H1 (cell line): Measurements from ENCODE around the gene MAP3K13. TPM values are rescaled to one million over a fixed set of nuclear protein-coding genes. Genes with fewer than 3 reads are reported as not detected.

ENCODE experiments used
- CTCF ChIA-PET: fragments of 300-600 bp; sonication (Branson Sonifier 250); formaldehyde crosslinking; loops from one replicate; lab custom pipeline; 2021; ENCODE audit not compliant: partially characterized antibody; lab: Charles Lee
- POLR2A ChIA-PET: fragments of 300-600 bp; sonication (Branson Sonifier 250); formaldehyde crosslinking; loops from one replicate; lab custom pipeline; 2021; ENCODE audit warnings: inconsistent platforms; ENCODE audit not compliant: partially characterized antibody; lab: Charles Lee
- DNase-seq, 2 experiments: peaks; one replicate each; pipeline versions ENCODE4 v3.0.0 to v3.0.0-alpha.2; 2010 to 2022; ENCODE audit warnings: low spot score in 2 of 2, low read depth in 1 of 2, mixed read lengths in 1 of 2
- FAIRE-seq: peaks from 2 replicates; lab custom pipeline; 2011; peaks lifted over from hg19 to GRCh38; lab: Jason Lieb, UNC
- H2AFZ ChIP-seq: 2 replicates; pipeline ENCODE4 v1.8.1; 2012; ENCODE audit warnings: low read length, inconsistent platforms
- H2AK5ac ChIP-seq: 2 replicates; pipeline ENCODE4 v1.6.1; 2013; ENCODE audit warnings: low read depth, low read length
- H2BK120ac ChIP-seq: replicated peaks from 2 replicates; pipeline ENCODE3; 2013; ENCODE audit warnings: low read depth, low read length, inconsistent platforms
- H2BK12ac ChIP-seq: 2 replicates; pipeline ENCODE4 v1.6.1; 2013; ENCODE audit warnings: low read depth, low read length
- H2BK15ac ChIP-seq: 2 replicates; pipeline ENCODE4 v1.6.1; 2013; ENCODE audit warnings: low read length
- H2BK20ac ChIP-seq: 2 replicates; pipeline ENCODE4 v1.6.1; 2013; ENCODE audit warnings: low read length
- H2BK5ac ChIP-seq: 2 replicates; pipeline ENCODE4 v1.6.1; 2013; ENCODE audit warnings: low read depth, low read length
- H3K14ac ChIP-seq: 2 replicates; pipeline ENCODE4 v1.6.1; 2013; ENCODE audit warnings: inconsistent platforms; ENCODE audit not compliant: insufficient read length
- H3K18ac ChIP-seq: 2 replicates; pipeline ENCODE4 v1.6.1; 2013; ENCODE audit warnings: low read length; ENCODE audit errors: extremely low read depth
- H3K23ac ChIP-seq: 2 replicates; pipeline ENCODE4 v1.6.1; 2013; ENCODE audit warnings: inconsistent platforms; ENCODE audit not compliant: insufficient read length
- H3K23me2 ChIP-seq: 2 replicates; pipeline ENCODE4 v1.6.1; 2013; ENCODE audit warnings: low read depth, low read length
- H3K27ac ChIP-seq: 2 replicates; pipeline ENCODE4 v1.6.1; 2011; ENCODE audit warnings: low read depth, low read length, inconsistent platforms
- H3K27me3 ChIP-seq, 4 experiments: replicated peaks in 1 of 4; 1 replicate in 1 of 4; 2 replicates in 3 of 4; pipeline versions ENCODE4 v1.6.1 to v1.8.1; 2011 to 2013; ENCODE audit warnings: low read length in 3 of 4, mild to moderate bottlenecking in 3 of 4, inconsistent platforms in 2 of 4, mixed read lengths in 2 of 4, moderate library complexity in 1 of 4; ENCODE audit not compliant: control insufficient read depth in 3 of 4, insufficient read depth in 3 of 4; ENCODE audit errors: extremely low read depth in 1 of 4
- H3K36me3 ChIP-seq, 4 experiments: 2 replicates each; pipeline versions ENCODE4 v1.6.1 to v1.8.1; 2011 to 2013; ENCODE audit warnings: mild to moderate bottlenecking in 4 of 4, low read length in 3 of 4, moderate library complexity in 2 of 4, control low read depth in 1 of 4, inconsistent platforms in 1 of 4; ENCODE audit not compliant: insufficient read depth in 4 of 4, control insufficient read depth in 2 of 4
- H3K4ac ChIP-seq: replicated peaks from 2 replicates; pipeline ENCODE3; 2013; ENCODE audit warnings: low read length, low read depth, mixed read lengths, inconsistent platforms; ENCODE audit not compliant: insufficient read length
- H3K4me1 ChIP-seq, 4 experiments: replicated peaks in 1 of 4; 1 replicate in 1 of 4; 2 replicates in 3 of 4; pipeline versions ENCODE4 v1.6.1 to v1.8.1; 2011 to 2013; ENCODE audit warnings: low read length in 3 of 4, inconsistent platforms in 2 of 4, mixed read lengths in 1 of 4; ENCODE audit not compliant: insufficient read depth in 4 of 4, control insufficient read depth in 3 of 4
- H3K4me2 ChIP-seq, 2 experiments: 2 replicates each; pipeline versions ENCODE4 v1.6.1 to v1.8.1; 2011 to 2013; ENCODE audit warnings: low read depth in 2 of 2, low read length in 2 of 2, control low read depth in 1 of 2, inconsistent platforms in 1 of 2, mild to moderate bottlenecking in 1 of 2; ENCODE audit not compliant: insufficient read depth in 1 of 2
- H3K4me3 ChIP-seq, 4 experiments: fragments of 200-600, 300-600 bp in 1 of 4; sonication (generic), shearing (Covaris generic), sonication (Bioruptor Twin) in 1 of 4; 2 replicates each; pipeline versions ENCODE4 v1.5.1 to v1.8.1; 2011 to 2016; ENCODE audit warnings: low read length in 4 of 4, low read depth in 3 of 4, control low read depth in 2 of 4, inconsistent platforms in 2 of 4, mild to moderate bottlenecking in 2 of 4, mixed read lengths in 1 of 4, moderate library complexity in 1 of 4; ENCODE audit not compliant: insufficient read depth in 2 of 4; ENCODE audit errors: extremely low read depth in 1 of 4
- H3K56ac ChIP-seq: replicated peaks from 2 replicates; pipeline ENCODE3; 2013; ENCODE audit warnings: low read depth, mild to moderate bottlenecking, mixed read lengths, low read length, inconsistent platforms; ENCODE audit not compliant: insufficient read length
- H3K79me1 ChIP-seq: 2 replicates; pipeline ENCODE4 v1.6.1; 2013; ENCODE audit warnings: low read depth, low read length, control low read depth
- H3K79me2 ChIP-seq, 2 experiments: 2 replicates each; pipeline versions ENCODE4 v1.6.1 to v1.8.1; 2012 to 2013; ENCODE audit warnings: low read length in 2 of 2, mild to moderate bottlenecking in 2 of 2, inconsistent platforms in 1 of 2; ENCODE audit not compliant: insufficient read depth in 2 of 2, control insufficient read depth in 1 of 2
- H3K9ac ChIP-seq, 4 experiments: replicated peaks in 1 of 4; 1 replicate in 1 of 4; 2 replicates in 3 of 4; pipeline versions ENCODE4 v1.6.1 to v1.8.1; 2011 to 2013; ENCODE audit warnings: low read depth in 3 of 4, low read length in 3 of 4, control low read depth in 2 of 4, mild to moderate bottlenecking in 2 of 4, moderate library complexity in 2 of 4, inconsistent platforms in 1 of 4; ENCODE audit errors: extremely low read depth in 1 of 4
- H3K9me3 ChIP-seq, 2 experiments: 2 replicates each; pipeline versions ENCODE4 v1.6.1 to v1.8.1; 2012 to 2013; ENCODE audit warnings: mild to moderate bottlenecking in 2 of 2, moderate library complexity in 2 of 2, control low read depth in 1 of 2, inconsistent platforms in 1 of 2, low read depth in 1 of 2, low read length in 1 of 2, mixed read lengths in 1 of 2; ENCODE audit not compliant: insufficient read depth in 2 of 2
- H4K20me1 ChIP-seq, 2 experiments: replicated peaks in 1 of 2; 2 replicates each; pipeline versions ENCODE3 to v1.8.1; 2011 to 2013; ENCODE audit warnings: inconsistent platforms in 2 of 2, low read length in 2 of 2, mild to moderate bottlenecking in 1 of 2; ENCODE audit not compliant: insufficient read depth in 2 of 2, control insufficient read depth in 1 of 2
- H4K5ac ChIP-seq: 2 replicates; pipeline ENCODE4 v1.6.1; 2013; ENCODE audit warnings: low read length, low read depth, mixed read lengths, inconsistent platforms; ENCODE audit not compliant: insufficient read length
- H4K8ac ChIP-seq: 2 replicates; pipeline ENCODE4 v1.8.0; 2013; ENCODE audit warnings: mild to moderate bottlenecking, moderate library complexity, low read length, inconsistent platforms; ENCODE audit not compliant: insufficient read depth; ENCODE audit errors: extremely low read depth
- H4K91ac ChIP-seq: replicated peaks from 2 replicates; pipeline ENCODE3; 2013; ENCODE audit warnings: low read length, mixed read lengths, inconsistent platforms; ENCODE audit not compliant: insufficient read length
- CTCF ChIP-seq, 3 experiments: IDR thresholded peaks; 1 replicate in 2 of 3; 2 replicates in 1 of 3; pipeline versions ENCODE4 v1.5.1 to v1.6.1; 2011; ENCODE audit warnings: low read length in 3 of 3, mild to moderate bottlenecking in 3 of 3, inconsistent platforms in 2 of 3, low read depth in 1 of 3, moderate library complexity in 1 of 3; ENCODE audit not compliant: insufficient read depth in 1 of 3; ENCODE audit errors: control extremely low read depth in 1 of 3
- SUZ12 ChIP-seq: fragments of 200-600 bp; sonication (generic); IDR thresholded peaks from 2 replicates; pipeline ENCODE4 v1.6.1; 2012; ENCODE audit warnings: mild to moderate bottlenecking, inconsistent platforms, low read length, moderate library complexity, mixed read lengths
- USF2 ChIP-seq: IDR thresholded peaks from 2 replicates; pipeline ENCODE4 v1.6.1; 2011; ENCODE audit warnings: low read length, improper control_type of control experiment
- WGBS, 2 experiments: shearing (Covaris generic) in 1 of 2; methylation state at CpG; one replicate each; pipeline versions ENCODE4 v1.1.6 to v1.1.7; 2013 to 2015; ENCODE audit warnings: low lambda C conversion rate in 2 of 2, mixed read lengths in 2 of 2, inconsistent platforms in 1 of 2, low coverage in 1 of 2, missing lambda C conversion rate in 1 of 2; ENCODE audit not compliant: insufficient replicate concordance in 2 of 2, insufficient coverage in 1 of 2, insufficient read length in 1 of 2; ENCODE audit errors: extremely low coverage in 1 of 2, missing lambda C conversion rate in 1 of 2; 5-methylcytosine and 5-hydroxymethylcytosine counted together
- polyA plus RNA-seq, 7 experiments: library from polyadenylated mRNA; depleted of rRNA in 3 of 7; stranded (reverse) in 5 of 7; unstranded in 2 of 7; fragments of >200 nt in 5 of 7; fragments of 200-250 nt in 2 of 7; gene quantifications; 1 replicate in 5 of 7; 2 replicates in 1 of 7; 4 replicates in 1 of 7; pipeline versions ENCODE4 v1.2.1 to v1.2.3, GENCODE V29; 2011 to 2013; ENCODE audit warnings: missing spikeins in 2 of 7, mixed read lengths in 2 of 7
- total RNA-seq: library from RNA; stranded (reverse); fragmentation: NEBNext Ultra II Directional; extraction: Animal tissue kit (Norgen Biotek cat#: 25700); gene quantifications from 2 replicates; pipeline ENCODE4 v1.2.1, GENCODE V29; 2021

The MAP3K13 gene
- total and polyA plus RNA-seq, 2 of the 8 experiments (the other 6 are each of a cell fraction or from before 2014, with no cell fraction given), result 6.8 to 17.9 TPM

- Histone ChIP-seq H2AFZ (no peak overlapping the region), H3K9ac (no peak overlapping the region), H2AK5ac (no peak overlapping the region), H4K91ac (no peak overlapping the region), H3K79me2 (no peaks in the 10 kb centered on the region), H3K4me2 (no peak overlapping the region), H3K23ac (no peak overlapping the region), H2BK5ac (no peak overlapping the region), H2BK20ac (no peak overlapping the region), H3K9me3 (no peaks in the 10 kb centered on the region), H3K27ac (no peak overlapping the region), H3K36me3 (no peaks in the 10 kb centered on the region), H2BK120ac (no peak overlapping the region), H3K18ac (no peak overlapping the region), H2BK15ac (no peak overlapping the region), H3K4ac (no peak overlapping the region), H3K79me1 (no peaks in the 10 kb centered on the region), H3K4me3 (no peak overlapping the region), H3K56ac (no peak overlapping the region), H3K4me1 (no peaks in the 10 kb centered on the region), H4K20me1 (no peaks in the 10 kb centered on the region), H4K5ac (no peak overlapping the region), H3K23me2 (no peaks in the 10 kb centered on the region), H3K27me3 (peaks cover 0 to 1% (median 0%) of the 10 kb centered on the region in 4 experiments; a peak in 1 of 7 replicates), H3K14ac (no peak overlapping the region), H4K8ac (no peak overlapping the region), H2BK12ac (no peak overlapping the region)
- CTCF ChIA-PET, result interaction anchor here (0.6 to 1.7 kb wide), 5 partner anchors 9 to 106 kb away, joined by 3 to 5 read pairs (median 3); no protein-coding TSS in a partner anchor
- DNase-seq, result no peak
- POLR2A ChIA-PET, result interaction anchor here (1.0 kb wide), 1 partner anchor 79 kb away, joined by 3 read pairs; no protein-coding TSS in a partner anchor
- 87% methylated on average over 7 of the region's 7 CpGs; no CpG with 5 or more reads in 1 of the 2 experiments for WGBS, 2 experiments
- no peak for TF ChIP-seq SUZ12
- TF ChIP-seq USF2, result no peak
- TF ChIP-seq CTCF (IDR thresholded peaks at IDR 0.05; ENCODE audit: control extremely low read depth in 1 of 3, insufficient read depth in 1 of 3, low read depth in 1 of 3, low read length in 3 of 3), result no peak
- no peak for FAIRE-seq
Observed at GRCh38 chr3:185439745-185440466, 77.0 kb downstream of the MAP3K13 start.
